Esophagus mucosa (tissue), 1 donor: ENCODE results near the gene ABCG2. TPM values are rescaled to one million over a fixed set of nuclear protein-coding genes. Genes with fewer than 3 reads are reported as not detected.
"Not testable (repeated sequence)": the region's sequence is repeated elsewhere in the genome, so short reads cannot be mapped to it uniquely, and the experiment has no call there.

Experiments
- ATAC-seq: fragments of 200-7000 bp; cut with Tn5 transposase; one replicate; pipeline ENCODE4 v1.9.1; 2020
- total RNA-seq: library from RNA; stranded (reverse); gene quantifications from one replicate; pipeline ENCODE4 v1.2.4, GENCODE V29; 2023
- donor health status: DM: yes; HTN: yes; CAD: no.

ABCG2 gene
- total RNA-seq, 1 donor from 2014 or later: 0.92 TPM

- ATAC-seq: no peak
Measured at GRCh38 chr4:88109123-88109881, 49.1 kb downstream of the ABCG2 start.

- no peak for ATAC-seq
Measured at GRCh38 chr4:88108747-88109122, 49.7 kb downstream of the ABCG2 start.

- not testable (repeated sequence) for ATAC-seq
Measured at GRCh38 chr4:88108108-88108465, 50.4 kb downstream of the ABCG2 start.

- peak; percentile 60 for ATAC-seq
Measured at GRCh38 chr4:88107406-88108107, 50.9 kb downstream of the ABCG2 start.

- ATAC-seq: no peak
Measured at GRCh38 chr4:88106205-88106604, 52.2 kb downstream of the ABCG2 start.

GRCh38 chr4:88104902-88105610 is 53.4 kb downstream of the ABCG2 start:
- no peak for ATAC-seq

- ATAC-seq: no peak
Measured at GRCh38 chr4:88102026-88102425, 56.4 kb downstream of the ABCG2 start.

- ATAC-seq: no peak
Measured at GRCh38 chr4:88101165-88101564, 57.3 kb downstream of the ABCG2 start.

- no peak for ATAC-seq
Measured at GRCh38 chr4:88098993-88099752, 59.3 kb downstream of the ABCG2 start.

- no peak for ATAC-seq
Measured at GRCh38 chr4:88097781-88098180, 60.7 kb downstream of the ABCG2 start.

- no peak for ATAC-seq
Measured at GRCh38 chr4:88097301-88097700, 61.1 kb downstream of the ABCG2 start.

GRCh38 chr4:88093874-88094273 is 64.6 kb downstream of the ABCG2 start:
- ATAC-seq: no peak

- ATAC-seq: no peak
Measured at GRCh38 chr4:88091378-88091777, 67.1 kb downstream of the ABCG2 start.

- no peak for ATAC-seq
Measured at GRCh38 chr4:88090898-88091297, 67.5 kb downstream of the ABCG2 start.

- no peak for ATAC-seq
Measured at GRCh38 chr4:88087004-88087403, 71.4 kb downstream of the ABCG2 start.

- no peak for ATAC-seq
Measured at GRCh38 chr4:88080626-88081025, 77.8 kb downstream of the ABCG2 start.

GRCh38 chr4:88078579-88078978 is 79.9 kb downstream of the ABCG2 start:
- ATAC-seq: peak; percentile 52

GRCh38 chr4:88077911-88078524 is 80.4 kb downstream of the ABCG2 start:
- ATAC-seq: peak; percentile 32

- no peak for ATAC-seq
Measured at GRCh38 chr4:88075336-88075735, 83.1 kb downstream of the ABCG2 start.

- ATAC-seq: no peak
Measured at GRCh38 chr4:88070031-88070430, 88.4 kb downstream of the ABCG2 start.

- no peak for ATAC-seq
Measured at GRCh38 chr4:88064410-88064809, 94.0 kb downstream of the ABCG2 start.

GRCh38 chr4:88063634-88064296 is 94.7 kb downstream of the ABCG2 start:
- peak; percentile 80 for ATAC-seq
